Loucy (cell line): ENCODE data around the gene PRELID1.
A peak's percentile ranks its signal among the peaks of the same experiment; 100 is the strongest.

Experiments
- H2AFZ ChIP-seq: fragments of 200-600 bp; sonication (generic); 2 replicates; pipeline ENCODE4 v1.6.0; 2016; ENCODE audit warnings: antibody characterized with exemption, mild to moderate bottlenecking, low read length, moderate library complexity
- H3F3A ChIP-seq: fragments of 200-600 bp; 2 replicates; pipeline ENCODE4 v1.6.0; 2016; ENCODE audit warnings: antibody characterized with exemption, low read depth, mild to moderate bottlenecking
- H3K27me3 ChIP-seq: fragments of 200-600 bp; sonication (generic); 2 replicates; pipeline ENCODE4 v1.6.1; 2014; ENCODE audit warnings: low read length, mild to moderate bottlenecking; ENCODE audit not compliant: insufficient read depth, poor library complexity, severe bottlenecking
- H3K36me3 ChIP-seq: fragments of 200-600 bp; sonication (generic); 2 replicates; pipeline ENCODE4 v1.6.1; 2016; ENCODE audit warnings: low read length; ENCODE audit not compliant: insufficient read depth
- H3K4me1 ChIP-seq: fragments of 200-600 bp; sonication (generic); 2 replicates; pipeline ENCODE4 v1.5.1; 2014; ENCODE audit warnings: low read length, mild to moderate bottlenecking; ENCODE audit not compliant: insufficient read depth, poor library complexity, severe bottlenecking
- H3K4me2 ChIP-seq: fragments of 200-600 bp; sonication (generic); 2 replicates; pipeline ENCODE4 v1.6.0; 2014; ENCODE audit warnings: antibody characterized with exemption, low read length, low read depth, mild to moderate bottlenecking; ENCODE audit not compliant: poor library complexity, severe bottlenecking
- H3K4me3 ChIP-seq: fragments of 200-600 bp; sonication (generic); 2 replicates; pipeline ENCODE4 v1.5.1; 2014; ENCODE audit warnings: low read length, mild to moderate bottlenecking, mixed read lengths; ENCODE audit not compliant: poor library complexity, severe bottlenecking
- H3K79me2 ChIP-seq: fragments of 200-600 bp; sonication (generic); 2 replicates; pipeline ENCODE4 v1.6.1; 2014; ENCODE audit warnings: low read length; ENCODE audit not compliant: insufficient read depth
- H3K9ac ChIP-seq: fragments of 200-600 bp; sonication (generic); 2 replicates; pipeline ENCODE4 v1.6.0; 2014; ENCODE audit warnings: mild to moderate bottlenecking, low read depth, low read length, moderate library complexity; ENCODE audit not compliant: poor library complexity, severe bottlenecking
- H3K9me2 ChIP-seq: fragments of 200-600 bp; sonication (generic); replicated peaks from 2 replicates; pipeline ENCODE4 v1.6.1; 2016; ENCODE audit warnings: low read depth, low read length, mixed read lengths
- H3K9me3 ChIP-seq: fragments of 200-600 bp; sonication (generic); 2 replicates; pipeline ENCODE4 v1.6.1; 2014; ENCODE audit warnings: mild to moderate bottlenecking, antibody characterized with exemption, low read length, low read depth; ENCODE audit not compliant: insufficient read depth
- H4K20me1 ChIP-seq: fragments of 200-600 bp; sonication (generic); 2 replicates; pipeline ENCODE4 v1.6.0; 2014; ENCODE audit warnings: antibody characterized with exemption, low read length, mild to moderate bottlenecking; ENCODE audit not compliant: insufficient read depth, poor library complexity, severe bottlenecking
- CTCF ChIP-seq: fragments of 200-600 bp; sonication (generic); conservative IDR thresholded peaks from 2 replicates; pipeline ENCODE4 v1.5.1; 2014; ENCODE audit warnings: mild to moderate bottlenecking, antibody characterized with exemption, low read length
- EZH2phosphoT487 ChIP-seq: fragments of 200-600 bp; IDR thresholded peaks from 2 replicates; pipeline ENCODE4 v1.6.1; 2018; ENCODE audit warnings: antibody characterized with exemption, mild to moderate bottlenecking, moderate library complexity, borderline replicate concordance

PRELID1 gene

GRCh38 chr5:177295924-177296323 is 7.7 kb upstream of the PRELID1 start:
- no peaks in the 10 kb centered on the region for H3F3A ChIP-seq
- H2AFZ ChIP-seq = no peak overlapping the region
- H3K79me2 ChIP-seq = no peaks in the 10 kb centered on the region
- H3K9me3 ChIP-seq = no peaks in the 10 kb centered on the region
- peaks cover 43% of the 10 kb centered on the region; the same call in 1 of the 2 replicates for H3K36me3 ChIP-seq
- no peak overlapping the region for H3K4me3 ChIP-seq
- H4K20me1 ChIP-seq = peaks cover under 1% of the 10 kb centered on the region
- peak overlapping the region; percentile 60 for H3K4me2 ChIP-seq
- TF ChIP-seq EZH2phosphoT487 (no peak), CTCF (no peak)
- H3K4me1 ChIP-seq = peaks cover 29% of the 10 kb centered on the region
- no peaks in the 10 kb centered on the region for H3K9me2 ChIP-seq
- H3K9ac ChIP-seq = peak overlapping the region; percentile 60
- H3K27me3 ChIP-seq = no peaks in the 10 kb centered on the region

- H3K4me1 ChIP-seq = peaks cover 36% of the 10 kb centered on the region
- H3K79me2 ChIP-seq = peaks cover 3% of the 10 kb centered on the region; the same call in 1 of the 2 replicates
- peaks cover 2% of the 10 kb centered on the region for H4K20me1 ChIP-seq
- TF ChIP-seq CTCF = no peak
- TF ChIP-seq EZH2phosphoT487 = no peak
- peak overlapping the region; percentile 12 for H3K4me3 ChIP-seq
- H3K36me3 ChIP-seq = peaks cover 42% of the 10 kb centered on the region; the same call in 1 of the 2 replicates
- H3K4me2 ChIP-seq = peak overlapping the region; percentile 60
- H3K27me3 ChIP-seq = no peaks in the 10 kb centered on the region
- H3F3A ChIP-seq = no peaks in the 10 kb centered on the region
- no peaks in the 10 kb centered on the region for H3K9me2 ChIP-seq
- peak overlapping the region; percentile 60 for H3K9ac ChIP-seq
- H3K9me3 ChIP-seq = no peaks in the 10 kb centered on the region
- no peak overlapping the region for H2AFZ ChIP-seq
Observed at GRCh38 chr5:177296581-177296980, 7.0 kb upstream of the PRELID1 start.

- H3F3A ChIP-seq = no peaks in the 10 kb centered on the region
- H3K27me3 ChIP-seq = no peaks in the 10 kb centered on the region
- H3K4me3 ChIP-seq = no peak overlapping the region
- peaks cover 41% of the 10 kb centered on the region for H3K4me1 ChIP-seq
- H3K9me3 ChIP-seq = no peaks in the 10 kb centered on the region
- no peaks in the 10 kb centered on the region for H3K9me2 ChIP-seq
- no peak overlapping the region for H3K9ac ChIP-seq
- no peak overlapping the region for H2AFZ ChIP-seq
- H3K79me2 ChIP-seq = peaks cover 16% of the 10 kb centered on the region; the same call in 1 of the 2 replicates
- peaks cover 29% of the 10 kb centered on the region; the same call in 1 of the 2 replicates for H3K36me3 ChIP-seq
- H4K20me1 ChIP-seq = peaks cover 2% of the 10 kb centered on the region
- no peak for TF ChIP-seq CTCF
- TF ChIP-seq EZH2phosphoT487 = no peak
- H3K4me2 ChIP-seq = no peak overlapping the region
Observed at GRCh38 chr5:177297922-177298321, 5.7 kb upstream of the PRELID1 start.
